Upper lobe of left lung (tissue), 6 donors: Measurements from ENCODE around the gene SLC12A7. TPM values are rescaled to one million over a fixed set of nuclear protein-coding genes. Genes with fewer than 3 reads are reported as not detected.

ENCODE experiments used
- ATAC-seq, 2 donors: fragments of 200-7000 bp; cut with Tn5 transposase; one replicate each; pipeline ENCODE4 v1.9.1; 2022; ENCODE audit warnings: mild to moderate bottlenecking in 2 of 2, moderate library complexity in 2 of 2; ENCODE audit not compliant: low FRiP score in 2 of 2
- DNase-seq, 2 donors: peaks; one replicate each; pipeline ENCODE4 v3.0.0-alpha.2; 2019 to 2020
- H3K27ac ChIP-seq, 4 donors: fragments of 200-600 bp; sonication (generic); one replicate each; pipeline ENCODE4 v1.5.1; 2016 to 2019
- H3K27me3 ChIP-seq, 4 donors: fragments of 200-600 bp; sonication (generic); one replicate each; pipeline ENCODE4 v1.5.1; 2017 to 2019
- H3K36me3 ChIP-seq, 4 donors: fragments of 200-600 bp; sonication (generic); one replicate each; pipeline ENCODE4 v1.5.1; 2016 to 2019
- H3K4me1 ChIP-seq, 4 donors: fragments of 200-600 bp; sonication (generic); one replicate each; pipeline ENCODE4 v1.5.1; 2018 to 2019
- H3K4me3 ChIP-seq, 4 donors: fragments of 200-600 bp; sonication (generic); one replicate each; pipeline ENCODE4 v1.5.1; 2017 to 2019; ENCODE audit warnings: mild to moderate bottlenecking in 2 of 4, moderate library complexity in 1 of 4
- H3K9me3 ChIP-seq, 4 donors: fragments of 200-600 bp; sonication (generic); one replicate each; pipeline ENCODE4 v1.5.1; 2018 to 2019
- CTCF ChIP-seq, 6 experiments: fragments of 450-650 bp in 4 of 6; fragments of 200-600 bp in 2 of 6; sonication (generic) in 2 of 6; IDR thresholded peaks; one replicate each; pipeline ENCODE4 v1.5.1; 2016 to 2019; ENCODE audit warnings: antibody characterized with exemption in 6 of 6
- EP300 ChIP-seq, 4 donors: sonication (generic); formaldehyde crosslinking; IDR thresholded peaks; one replicate each; pipeline ENCODE4 v1.5.1; 2017; ENCODE audit warnings: antibody characterized with exemption in 4 of 4, control low read depth in 2 of 4
- POLR2A ChIP-seq, 4 donors: fragments of 450-650 bp; IDR thresholded peaks; one replicate each; pipeline ENCODE4 v1.5.1; 2016 to 2017; ENCODE audit warnings: antibody characterized with exemption in 4 of 4, mild to moderate bottlenecking in 2 of 4
- POLR2AphosphoS5 ChIP-seq, 2 donors: sonication (generic); formaldehyde crosslinking; IDR thresholded peaks; one replicate each; pipeline ENCODE4 v1.5.1; 2017; ENCODE audit warnings: antibody characterized with exemption in 2 of 2
- WGBS, 2 donors: methylation state at CpG; one replicate each; pipeline ENCODE4 v1.1.5; 2017 to 2018; 5-methylcytosine and 5-hydroxymethylcytosine counted together
- total RNA-seq, 6 donors: library from RNA; depleted of rRNA in 4 of 6; stranded (reverse); fragments of >200 nt in 4 of 6; gene quantifications; one replicate each; pipeline versions ENCODE4 v1.1.0 to v1.2.1, GENCODE V29; 2016 to 2021
- donor health status: DM: no; HTN: no; CAD: no; lungs with moderate emphysema.
- donor health status: DM: no; HTN: yes; CAD: no; lungs with severe emphysema.

SLC12A7 gene
- total RNA-seq, 6 donors from 2014 or later = 31.3 to 138 (median 48.5) TPM

GRCh38 chr5:1058988-1059883 is 52.6 kb downstream of the SLC12A7 start:
- 89 to 94% methylated on average over 9 to 34 of the region's 34 CpGs for WGBS, 2 donors
- no peak for ATAC-seq
- peaks cover 0 to 89% (median 58%) of the 10 kb centered on the region in 4 donors for H3K36me3 ChIP-seq

GRCh38 chr5:1058083-1058945 is 53.5 kb downstream of the SLC12A7 start:
- H3K4me1 ChIP-seq = no peaks in the 10 kb centered on the region
- H3K36me3 ChIP-seq = peaks cover 0 to 85% (median 58%) of the 10 kb centered on the region in 4 donors
- DNase-seq (peak in 1 of 2 donors; percentile 75), ATAC-seq (no peak)
- no peaks in the 10 kb centered on the region for H3K9me3 ChIP-seq
- H3K4me3 ChIP-seq = no peak overlapping the region
- no peak for TF ChIP-seq POLR2A (IDR thresholded peaks at IDR 0.05)
- TF ChIP-seq CTCF (IDR thresholded peaks at IDR 0.05) = no peak
- no peak for TF ChIP-seq EP300 (IDR thresholded peaks at IDR 0.05)
- no peak for TF ChIP-seq POLR2AphosphoS5 (IDR thresholded peaks at IDR 0.05)
- no peak overlapping the region for H3K27ac ChIP-seq
- H3K27me3 ChIP-seq = no peaks in the 10 kb centered on the region
- WGBS, 2 donors = 94 to 95% methylated on average over 16 to 32 of the region's 36 CpGs

More at GRCh38 chr5:1058988-1059883, 52.6 kb downstream of the SLC12A7 start:
- no peak overlapping the region for H3K27ac ChIP-seq
- no peaks in the 10 kb centered on the region for H3K4me1 ChIP-seq
- H3K27me3 ChIP-seq = no peaks in the 10 kb centered on the region
- H3K4me3 ChIP-seq = no peak overlapping the region
- peak in 1 of 2 donors; percentile 80 for DNase-seq
- TF ChIP-seq EP300 (IDR thresholded peaks at IDR 0.05) = no peak
- no peak for TF ChIP-seq CTCF (IDR thresholded peaks at IDR 0.05)
- TF ChIP-seq POLR2AphosphoS5 (IDR thresholded peaks at IDR 0.05) = no peak
- no peak for TF ChIP-seq POLR2A (IDR thresholded peaks at IDR 0.05)
- H3K9me3 ChIP-seq = no peaks in the 10 kb centered on the region

GRCh38 chr5:1057485-1058082 is 54.3 kb downstream of the SLC12A7 start:
- TF ChIP-seq CTCF (IDR thresholded peaks at IDR 0.05) = no peak
- H3K27me3 ChIP-seq = no peaks in the 10 kb centered on the region
- DNase-seq = peak in 1 of 2 donors; percentile 84
- no peaks in the 10 kb centered on the region for H3K9me3 ChIP-seq
- WGBS, 2 donors = 84 to 95% methylated on average over 10 to 36 of the region's 36 CpGs
- no peak overlapping the region for H3K4me3 ChIP-seq
- no peak overlapping the region for H3K27ac ChIP-seq
- no peak for ATAC-seq
- H3K4me1 ChIP-seq = no peaks in the 10 kb centered on the region
- peaks cover 0 to 86% (median 57%) of the 10 kb centered on the region in 4 donors for H3K36me3 ChIP-seq

GRCh38 chr5:1056611-1057484 is 55.0 kb downstream of the SLC12A7 start:
- H3K36me3 ChIP-seq = peaks cover 0 to 86% (median 61%) of the 10 kb centered on the region in 4 donors
- TF ChIP-seq EP300 (IDR thresholded peaks at IDR 0.05) (no peak), POLR2AphosphoS5 (IDR thresholded peaks at IDR 0.05) (no peak), CTCF (IDR thresholded peaks at IDR 0.05) (no peak), POLR2A (IDR thresholded peaks at IDR 0.05) (no peak)
- no peak overlapping the region for H3K4me3 ChIP-seq
- no peak overlapping the region for H3K27ac ChIP-seq
- no peaks in the 10 kb centered on the region for H3K4me1 ChIP-seq
- no peaks in the 10 kb centered on the region for H3K27me3 ChIP-seq
- H3K9me3 ChIP-seq = no peaks in the 10 kb centered on the region
- ATAC-seq = no peak
- DNase-seq = peak in 1 of 2 donors; percentile 59
- WGBS, 2 donors = 92 to 96% methylated on average over 7 to 27 of the region's 27 CpGs
